ENCODE measurements around the gene MCC. TPM values are rescaled to one million over a fixed set of nuclear protein-coding genes. Genes with fewer than 3 reads are reported as not detected.
"Not testable (repeated sequence)": the region's sequence is repeated elsewhere in the genome, so short reads cannot be mapped to it uniquely, and the experiment has no call there.

The MCC gene
- total and polyA plus RNA-seq, 2 experiments from 2014 or later: 3.4 to 8.8 TPM

- 0 to 3% methylated on average over 18 of the region's 18 CpGs for WGBS, 2 experiments (ENCODE audit: low coverage in 1 of 2, low lambda C conversion rate in 2 of 2, missing lambda C conversion rate in 2 of 2)
- in situ Hi-C loops (cut with MboI): no loop called here
- DNase-seq: peak; percentile 49
- Histone ChIP-seq H2AFZ (peak overlapping the region; percentile 93), H3K9ac (peak overlapping the region; percentile 79), H3K4me2 (ENCODE audit: unreplicated experiment) (peak overlapping the region; percentile 94), H3K4me3 (peak overlapping the region; percentile 85), H3K27me3 (replicated peaks; ENCODE audit: insufficient read depth) (no peaks in the 10 kb centered on the region), H3K36me3 (ENCODE audit: low read depth) (no peaks in the 10 kb centered on the region), H3F3A (ENCODE audit: insufficient read depth) (peaks cover 19% of the 10 kb centered on the region), H3K9me3 (ENCODE audit: low read depth) (no peaks in the 10 kb centered on the region), H3K4me1 (ENCODE audit: insufficient read depth) (peaks cover 14% of the 10 kb centered on the region), H3K27ac (no peak overlapping the region), H3K9me2 (ENCODE audit: insufficient read depth) (no peaks in the 10 kb centered on the region), H4K20me1 (ENCODE audit: insufficient read depth) (no peaks in the 10 kb centered on the region), H3K79me2 (ENCODE audit: insufficient read depth) (no peaks in the 10 kb centered on the region)
- TF ChIP-seq EZH2 (IDR thresholded peaks at IDR 0.05; ENCODE audit: insufficient read depth, poor library complexity, severe bottlenecking): no peak
- no peak for TF ChIP-seq EZH2phosphoT487 (IDR thresholded peaks at IDR 0.05; ENCODE audit: insufficient read depth, low read depth)
These were observed 855 bp downstream of the MCC start for GRCh38 chr5:113487416-113487780.

GRCh38 chr5:113480243-113480642 is 8.0 kb downstream of the MCC start:
- H3K9ac ChIP-seq: no peak overlapping the region
- no peaks in the 10 kb centered on the region for H3K27me3 ChIP-seq (replicated peaks; ENCODE audit: insufficient read depth)
- H3K4me1 ChIP-seq (ENCODE audit: insufficient read depth): no peaks in the 10 kb centered on the region
- no peaks in the 10 kb centered on the region for H3K9me2 ChIP-seq (ENCODE audit: insufficient read depth)
- WGBS, 2 experiments (ENCODE audit: low coverage in 1 of 2, low lambda C conversion rate in 2 of 2, missing lambda C conversion rate in 2 of 2): 59 to 64% methylated on average over 5 of the region's 5 CpGs
- H3K27ac ChIP-seq: no peak overlapping the region
- no peaks in the 10 kb centered on the region for H3F3A ChIP-seq (ENCODE audit: insufficient read depth)
- no peaks in the 10 kb centered on the region for H3K79me2 ChIP-seq (ENCODE audit: insufficient read depth)
- TF ChIP-seq EZH2 (IDR thresholded peaks at IDR 0.05; ENCODE audit: insufficient read depth, poor library complexity, severe bottlenecking) (no peak), EZH2phosphoT487 (IDR thresholded peaks at IDR 0.05; ENCODE audit: insufficient read depth, low read depth) (no peak)
- no peaks in the 10 kb centered on the region for H3K9me3 ChIP-seq (ENCODE audit: low read depth)
- no peak overlapping the region for H2AFZ ChIP-seq
- in situ Hi-C loops (cut with MboI): no loop called here
- H3K4me2 ChIP-seq (ENCODE audit: unreplicated experiment): no peak overlapping the region
- no peaks in the 10 kb centered on the region for H4K20me1 ChIP-seq (ENCODE audit: insufficient read depth)
- no peak for DNase-seq
- no peaks in the 10 kb centered on the region for H3K36me3 ChIP-seq (ENCODE audit: low read depth)
- no peak overlapping the region for H3K4me3 ChIP-seq

- Histone ChIP-seq H4K20me1 (ENCODE audit: insufficient read depth) (no peaks in the 10 kb centered on the region), H3K4me1 (ENCODE audit: insufficient read depth) (no peaks in the 10 kb centered on the region), H3K27ac (no peak overlapping the region), H3K4me2 (ENCODE audit: unreplicated experiment) (no peak overlapping the region), H3K9me2 (ENCODE audit: insufficient read depth) (no peaks in the 10 kb centered on the region), H3K36me3 (ENCODE audit: low read depth) (no peaks in the 10 kb centered on the region), H2AFZ (no peak overlapping the region), H3K9me3 (ENCODE audit: low read depth) (no peaks in the 10 kb centered on the region), H3K79me2 (ENCODE audit: insufficient read depth) (no peaks in the 10 kb centered on the region), H3K9ac (no peak overlapping the region), H3F3A (ENCODE audit: insufficient read depth) (no peaks in the 10 kb centered on the region), H3K4me3 (no peak overlapping the region), H3K27me3 (replicated peaks; ENCODE audit: insufficient read depth) (no peaks in the 10 kb centered on the region)
- no peak for DNase-seq
- 88 to 89% methylated on average over 3 of the region's 3 CpGs for WGBS, 2 experiments (ENCODE audit: low coverage in 1 of 2, low lambda C conversion rate in 2 of 2, missing lambda C conversion rate in 2 of 2)
- no peak for TF ChIP-seq EZH2phosphoT487 (IDR thresholded peaks at IDR 0.05; ENCODE audit: insufficient read depth, low read depth)
- no peak for TF ChIP-seq EZH2 (IDR thresholded peaks at IDR 0.05; ENCODE audit: insufficient read depth, poor library complexity, severe bottlenecking)
- in situ Hi-C loops (cut with MboI): no loop called here
These were observed 9.6 kb downstream of the MCC start for GRCh38 chr5:113478691-113479090.

GRCh38 chr5:113474100-113474728 is 14.0 kb downstream of the MCC start:
- Histone ChIP-seq H3K27ac (no peak overlapping the region), H3K9me3 (ENCODE audit: low read depth) (no peaks in the 10 kb centered on the region), H3K4me1 (ENCODE audit: insufficient read depth) (no peaks in the 10 kb centered on the region), H3K27me3 (replicated peaks; ENCODE audit: insufficient read depth) (no peaks in the 10 kb centered on the region), H3K9me2 (ENCODE audit: insufficient read depth) (no peaks in the 10 kb centered on the region), H3K79me2 (ENCODE audit: insufficient read depth) (no peaks in the 10 kb centered on the region), H3K9ac (no peak overlapping the region), H3K36me3 (ENCODE audit: low read depth) (no peaks in the 10 kb centered on the region), H4K20me1 (ENCODE audit: insufficient read depth) (no peaks in the 10 kb centered on the region), H3K4me3 (no peak overlapping the region), H3F3A (ENCODE audit: insufficient read depth) (no peaks in the 10 kb centered on the region), H3K4me2 (ENCODE audit: unreplicated experiment) (no peak overlapping the region), H2AFZ (no peak overlapping the region)
- in situ Hi-C loops (cut with MboI): no loop called here
- 41 to 43% methylated on average over 5 of the region's 5 CpGs for WGBS, 2 experiments (ENCODE audit: low coverage in 1 of 2, low lambda C conversion rate in 2 of 2, missing lambda C conversion rate in 2 of 2)
- TF ChIP-seq EZH2 (IDR thresholded peaks at IDR 0.05; ENCODE audit: insufficient read depth, poor library complexity, severe bottlenecking) (no peak), EZH2phosphoT487 (IDR thresholded peaks at IDR 0.05; ENCODE audit: insufficient read depth, low read depth) (no peak)
- no peak for DNase-seq

GRCh38 chr5:113463032-113463431 is 25.2 kb downstream of the MCC start:
- Histone ChIP-seq H3K4me1 (ENCODE audit: insufficient read depth) (no peaks in the 10 kb centered on the region), H3K9ac (no peak overlapping the region), H3K36me3 (ENCODE audit: low read depth) (no peaks in the 10 kb centered on the region), H4K20me1 (ENCODE audit: insufficient read depth) (no peaks in the 10 kb centered on the region), H3K27ac (no peak overlapping the region), H3K79me2 (ENCODE audit: insufficient read depth) (no peaks in the 10 kb centered on the region), H3K4me2 (ENCODE audit: unreplicated experiment) (no peak overlapping the region), H3F3A (ENCODE audit: insufficient read depth) (no peaks in the 10 kb centered on the region), H3K9me3 (ENCODE audit: low read depth) (no peaks in the 10 kb centered on the region), H3K9me2 (ENCODE audit: insufficient read depth) (no peaks in the 10 kb centered on the region), H2AFZ (no peak overlapping the region), H3K27me3 (replicated peaks; ENCODE audit: insufficient read depth) (no peaks in the 10 kb centered on the region), H3K4me3 (no peak overlapping the region)
- TF ChIP-seq EZH2phosphoT487 (IDR thresholded peaks at IDR 0.05; ENCODE audit: insufficient read depth, low read depth) (no peak), EZH2 (IDR thresholded peaks at IDR 0.05; ENCODE audit: insufficient read depth, poor library complexity, severe bottlenecking) (no peak)
- in situ Hi-C loops (cut with MboI): no loop called here
- DNase-seq: no peak

- in situ Hi-C loops (cut with MboI); H3K4me3 ChIP-seq; H4K20me1 ChIP-seq (ENCODE audit: insufficient read depth); H3K27me3 ChIP-seq (replicated peaks; ENCODE audit: insufficient read depth); H3K4me2 ChIP-seq (ENCODE audit: unreplicated experiment); H3K79me2 ChIP-seq (ENCODE audit: insufficient read depth); H3K9ac ChIP-seq; H3K9me3 ChIP-seq (ENCODE audit: low read depth); H2AFZ ChIP-seq; H3F3A ChIP-seq (ENCODE audit: insufficient read depth); H3K27ac ChIP-seq; H3K9me2 ChIP-seq (ENCODE audit: insufficient read depth); DNase-seq; H3K36me3 ChIP-seq (ENCODE audit: low read depth); H3K4me1 ChIP-seq (ENCODE audit: insufficient read depth): not testable (repeated sequence)
- 81% methylated on average over 19 to 21 of the region's 21 CpGs for WGBS, 2 experiments (ENCODE audit: low coverage in 1 of 2, low lambda C conversion rate in 2 of 2, missing lambda C conversion rate in 2 of 2)
These were observed 31.1 kb downstream of the MCC start for GRCh38 chr5:113457106-113457505.
